ENCODE data around the gene ZMPSTE24. TPM values are rescaled to one million over a fixed set of nuclear protein-coding genes. Genes with fewer than 3 reads are reported as not detected.

The ZMPSTE24 gene
- total RNA-seq, 1 donor from 2014 or later: 88.9 TPM

DNA sequence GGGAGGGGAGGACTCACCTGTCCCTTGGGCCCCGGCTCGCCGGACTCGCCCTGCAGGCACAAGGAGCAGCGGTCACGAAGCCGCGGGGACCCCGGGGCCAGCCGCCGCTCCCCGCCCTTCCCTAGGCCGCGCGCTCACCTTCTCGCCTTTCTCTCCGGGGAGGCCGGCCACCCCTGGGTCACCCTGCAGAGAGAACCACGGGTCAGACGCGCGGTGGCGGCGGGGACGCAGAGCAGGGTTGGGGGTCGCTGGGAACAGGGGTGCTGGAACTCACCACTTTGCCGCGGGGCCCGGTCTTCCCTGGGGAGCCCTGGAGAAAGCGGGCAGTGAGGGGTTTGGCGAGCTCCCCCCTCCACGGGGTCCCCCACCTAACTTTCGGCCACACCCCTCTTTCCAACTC is 45.8 kb downstream of the ZMPSTE24 start:
- no peak for DNase-seq (ENCODE audit: low read depth)

DNA sequence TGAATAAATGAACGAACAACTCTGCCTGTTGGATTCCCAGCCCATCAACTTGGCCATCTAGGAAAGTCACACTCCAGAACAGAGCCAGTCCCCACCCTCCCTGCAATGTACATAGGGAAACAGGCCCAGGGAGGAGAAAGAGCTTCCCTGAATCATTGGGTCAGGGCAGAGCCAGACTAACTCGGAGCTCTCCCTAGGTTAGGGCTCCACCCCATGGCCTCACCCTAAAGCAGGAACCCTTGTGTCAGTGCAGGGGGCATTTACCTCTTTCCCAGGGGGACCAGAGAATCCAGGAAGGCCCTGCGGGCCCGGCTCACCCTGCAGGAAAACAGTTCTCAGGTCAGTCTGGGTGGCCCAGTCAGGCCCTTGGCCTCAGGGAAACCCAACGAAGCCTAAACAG is 47.4 kb downstream of the ZMPSTE24 start:
- DNase-seq (ENCODE audit: low read depth): no peak

DNA sequence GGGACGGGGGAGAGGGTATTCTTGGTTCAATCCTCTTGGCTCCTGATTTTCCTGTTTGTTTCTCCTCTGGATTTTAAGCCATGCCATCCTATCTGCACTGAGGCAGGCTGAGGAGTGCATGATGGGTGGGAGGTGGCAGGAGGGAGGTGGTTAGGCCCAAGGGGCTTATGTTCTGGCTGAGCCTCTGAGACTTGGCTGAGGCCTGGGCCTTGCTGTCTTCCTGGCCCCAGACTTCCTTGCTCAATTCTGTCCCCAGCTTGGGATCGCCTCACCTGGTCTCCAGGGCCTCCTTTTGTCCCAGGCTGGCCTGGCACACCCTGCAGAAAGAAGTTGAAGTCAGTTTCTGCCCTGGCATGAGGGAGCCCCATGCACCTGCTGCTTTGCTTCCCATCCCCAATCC is 47.8 kb downstream of the ZMPSTE24 start:
- no peak for DNase-seq (ENCODE audit: low read depth)

GRCh38 chr1:40306296-40306695 is 48.3 kb downstream of the ZMPSTE24 start:
- no peak for DNase-seq (ENCODE audit: low read depth)

GRCh38 chr1:40307186-40307585 is 49.1 kb downstream of the ZMPSTE24 start:
- DNase-seq (ENCODE audit: low read depth): no peak

- DNase-seq (ENCODE audit: low read depth): no peak
Measured at GRCh38 chr1:40308036-40308727, 50.1 kb downstream of the ZMPSTE24 start.

DNA sequence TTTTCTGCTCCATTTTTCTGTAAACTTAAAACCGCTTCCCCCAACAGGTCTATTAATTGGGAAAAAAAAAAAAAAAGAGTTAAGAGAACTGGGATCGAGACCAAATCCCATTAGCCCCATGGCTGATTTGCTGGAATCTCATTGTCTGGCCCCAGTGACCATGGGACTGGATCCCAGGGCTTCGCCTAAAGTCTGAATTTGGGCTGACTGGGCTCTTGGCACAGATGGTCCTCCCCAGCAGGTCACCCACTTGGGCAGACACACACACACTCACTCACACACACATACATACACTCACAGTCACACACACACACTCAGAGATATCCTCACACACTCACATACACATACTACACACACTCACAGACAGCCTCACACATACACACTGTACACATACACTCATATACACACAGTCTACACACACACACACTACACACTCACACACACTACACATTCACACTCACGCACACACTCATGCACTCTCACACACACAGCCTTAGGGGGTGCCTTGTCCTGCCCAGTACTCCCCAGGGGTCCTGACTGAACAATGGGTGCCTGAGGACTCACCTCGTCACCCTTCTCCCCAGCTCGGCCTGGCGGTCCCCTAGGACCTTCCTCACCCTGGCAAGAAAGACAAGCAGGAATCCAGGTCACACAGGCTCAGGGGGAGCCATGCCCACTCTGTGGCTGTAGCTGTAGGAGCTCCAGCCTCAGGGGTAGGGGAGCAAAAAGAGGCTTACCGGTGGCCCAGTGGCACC is 51.5 kb downstream of the ZMPSTE24 start:
- DNase-seq (ENCODE audit: low read depth): peak; percentile 59

DNA sequence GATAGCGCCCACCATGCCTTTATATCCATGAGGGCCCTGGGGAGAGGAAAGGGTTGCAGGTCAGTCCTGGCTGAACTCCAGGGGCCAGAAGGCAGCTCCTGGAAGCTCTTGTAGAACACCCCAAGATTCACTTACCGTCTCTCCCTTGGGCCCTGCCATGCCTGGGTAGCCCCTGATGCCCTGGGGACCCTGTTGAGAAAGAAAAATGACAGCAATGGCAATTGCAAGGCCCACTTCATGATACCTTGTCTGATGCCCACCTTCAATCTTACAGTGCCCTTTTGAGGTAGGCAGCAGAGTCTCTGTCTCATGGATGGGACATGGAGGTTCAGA is 52.1 kb downstream of the ZMPSTE24 start:
- no peak for DNase-seq (ENCODE audit: low read depth)

- no peak for DNase-seq (ENCODE audit: low read depth)
Measured at GRCh38 chr1:40310983-40311642, 53.1 kb downstream of the ZMPSTE24 start.

- DNase-seq (ENCODE audit: low read depth): no peak
Measured at GRCh38 chr1:40311692-40312091, 53.7 kb downstream of the ZMPSTE24 start.

DNA sequence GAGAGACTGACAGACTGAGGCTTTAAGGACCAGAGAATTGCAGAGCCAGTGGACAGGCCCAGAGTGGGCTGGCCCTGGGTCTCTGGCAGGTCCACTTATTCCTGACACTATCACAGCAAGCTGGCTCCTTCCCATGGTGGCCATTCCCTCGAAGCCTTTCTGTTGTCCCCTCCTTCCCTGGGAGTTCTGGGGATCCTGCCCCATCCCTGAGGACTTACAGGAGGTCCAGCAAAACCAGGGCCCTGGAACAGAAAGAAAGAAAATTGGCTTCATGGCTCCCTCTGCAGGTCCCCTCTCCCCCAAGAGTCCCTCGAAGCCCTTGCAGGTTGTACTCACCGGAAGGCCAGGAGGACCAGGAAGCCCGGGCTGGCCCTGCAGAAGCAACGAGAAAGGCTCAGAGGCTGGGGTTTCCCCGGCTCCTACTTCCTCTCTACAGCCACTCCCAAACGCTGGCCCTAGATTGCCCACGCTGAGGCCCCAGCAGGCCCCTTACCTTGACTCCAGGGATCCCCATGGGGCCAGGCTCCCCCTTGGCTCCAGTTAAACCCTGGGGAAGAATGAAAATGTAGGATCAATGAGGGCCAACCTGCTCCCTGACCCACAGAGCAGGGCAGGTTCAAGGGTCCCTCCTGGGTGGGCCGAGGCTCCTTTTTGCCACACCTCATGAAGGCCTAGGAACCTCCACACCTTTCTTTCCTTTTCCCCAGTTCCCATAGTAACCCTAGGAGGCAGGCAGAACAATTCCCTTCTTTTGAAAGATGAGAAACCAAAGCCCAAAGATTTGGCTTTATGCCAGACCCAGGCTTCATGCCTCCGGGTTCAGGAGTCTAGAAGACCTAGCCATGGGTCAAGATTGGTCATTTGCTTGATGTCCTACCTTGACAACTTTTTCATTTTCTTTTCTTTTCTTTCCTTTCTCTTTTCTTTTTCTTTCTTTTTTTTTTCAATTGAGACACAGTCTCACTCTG is 54.5 kb downstream of the ZMPSTE24 start:
- DNase-seq (ENCODE audit: low read depth): no peak

GRCh38 chr1:40313329-40313957 is 55.4 kb downstream of the ZMPSTE24 start:
- no peak for DNase-seq (ENCODE audit: low read depth)

DNA sequence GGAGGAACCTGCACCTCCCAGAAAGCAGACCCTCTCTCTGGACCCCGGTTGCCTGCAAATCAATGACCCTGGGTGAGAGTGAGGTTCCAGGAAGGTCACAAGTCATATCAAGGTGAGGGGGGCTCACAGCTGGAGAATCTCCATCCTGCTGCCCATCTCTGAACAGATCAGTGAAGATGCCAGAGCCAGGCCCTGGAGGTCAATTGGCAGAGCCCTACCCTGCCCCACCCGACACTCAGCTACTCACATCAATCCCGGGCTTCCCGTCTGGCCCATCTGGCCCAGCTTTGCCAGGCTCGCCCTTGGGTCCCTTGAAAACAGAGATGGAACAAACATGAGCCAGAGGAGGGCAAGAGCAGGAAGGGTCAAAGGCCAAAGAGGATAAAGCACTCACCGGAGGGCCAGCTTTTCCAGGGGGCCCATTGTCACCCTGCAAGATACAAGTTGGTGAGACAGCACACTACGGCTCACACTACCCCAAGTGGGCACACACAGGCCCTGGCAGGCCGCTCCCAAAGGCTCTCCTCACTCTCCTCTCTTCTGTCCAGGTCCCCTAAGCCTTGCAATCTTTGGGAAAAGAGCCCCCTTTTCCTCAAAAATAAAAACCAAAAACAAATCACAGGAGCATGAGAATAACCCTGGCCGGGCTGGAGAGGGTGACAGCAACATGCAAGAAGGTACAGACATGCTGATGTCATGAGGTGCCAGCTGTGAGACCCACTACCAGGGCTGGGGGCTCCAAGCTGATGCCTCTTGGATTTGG is 56.1 kb downstream of the ZMPSTE24 start:
- DNase-seq (ENCODE audit: low read depth): no peak

DNA sequence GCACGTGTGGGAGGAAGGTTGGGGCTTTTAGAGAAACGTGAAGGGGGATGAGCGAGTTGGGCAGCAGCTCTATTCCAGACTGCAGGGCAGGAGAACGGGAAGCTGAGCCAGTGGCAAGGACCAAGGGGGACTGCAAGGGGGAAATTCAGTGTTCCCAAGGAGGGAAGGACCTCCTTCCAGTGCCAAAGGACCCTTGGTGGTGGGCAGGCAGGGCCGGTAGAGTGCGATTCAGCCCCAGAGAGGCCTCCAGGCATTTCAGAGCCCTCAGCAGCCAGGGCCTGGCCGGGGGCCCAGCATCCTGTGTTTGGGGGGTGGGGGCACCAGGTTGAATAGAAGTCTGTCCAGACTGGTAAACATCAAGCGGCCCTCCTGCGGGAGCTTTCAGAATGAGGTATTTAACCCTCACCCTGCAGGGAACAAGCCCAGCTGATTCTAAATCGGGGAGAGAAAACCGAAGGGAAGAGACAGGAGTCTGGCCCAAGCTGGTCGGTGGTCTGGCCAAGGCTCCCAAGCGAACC is 56.7 kb downstream of the ZMPSTE24 start:
- no peak for DNase-seq (ENCODE audit: low read depth)

DNA sequence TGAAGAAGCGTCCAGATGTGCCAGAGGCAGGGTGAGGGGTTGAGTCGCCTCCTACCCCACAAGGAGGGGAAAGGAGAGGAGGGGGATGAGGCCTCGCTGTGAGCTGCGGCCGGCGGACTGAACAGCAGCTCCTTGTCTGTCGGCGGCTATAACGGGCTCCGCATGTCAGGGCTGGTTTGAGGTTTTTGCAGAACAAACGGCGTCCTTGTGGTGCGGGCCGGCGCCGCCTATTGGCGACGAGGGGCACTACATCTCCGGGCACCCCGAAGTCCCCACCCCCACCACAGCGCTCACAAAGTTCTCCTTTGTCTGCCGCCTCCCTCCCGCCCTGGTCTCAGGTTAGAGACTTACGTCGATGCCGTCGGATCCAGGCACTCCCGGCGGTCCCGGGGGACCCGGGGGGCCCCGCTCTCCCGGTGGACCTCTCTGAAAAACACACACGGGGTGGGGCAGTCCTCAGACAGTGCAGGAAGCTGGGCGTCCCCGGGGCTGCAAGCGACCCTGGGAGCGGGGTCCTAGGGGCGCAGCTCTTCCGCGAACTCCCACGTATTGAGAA is 57.3 kb downstream of the ZMPSTE24 start:
- peak; percentile 58 for DNase-seq (ENCODE audit: low read depth)

- DNase-seq (ENCODE audit: low read depth): no peak
Measured at GRCh38 chr1:40315795-40316594, 58.0 kb downstream of the ZMPSTE24 start.

GRCh38 chr1:40316595-40317393 is 58.8 kb downstream of the ZMPSTE24 start, which contains the start of gene COL9A2:
TSS of gene COL9A2 (minus strand) at chr1:40317286. CDS start at chr1:40317197, 89 bp downstream.
- no peak for DNase-seq (ENCODE audit: low read depth)

GRCh38 chr1:40317394-40318074 is 59.5 kb downstream of the ZMPSTE24 start:
- DNase-seq (ENCODE audit: low read depth): no peak

All from renal cortical epithelial cell (primary cell).